GM18505 (cell line): ENCODE data around the gene FAM168A.

Experiments used
- ATAC-seq: cut with Tn5 transposase; IDR thresholded peaks from one replicate; pipeline ENCODE4 v1.9.1; 2021; ENCODE audit not compliant: unreplicated experiment
- POLR2A ChIP-seq: IDR thresholded peaks from 4 replicates; pipeline ENCODE4 v1.6.1; 2011; ENCODE audit warnings: borderline replicate concordance; ENCODE audit not compliant: insufficient read depth, insufficient read length; ENCODE audit errors: extremely low read depth

Gene FAM168A

GRCh38 chr11:73384872-73385689, 212.8 kb downstream of the FAM168A start:
- peak; percentile 46 for ATAC-seq
- TF ChIP-seq POLR2A = peak; percentile 36

GRCh38 chr11:73384531-73384871, 213.4 kb downstream of the FAM168A start:
- no peak for TF ChIP-seq POLR2A
- ATAC-seq = no peak

- no peak for ATAC-seq
- no peak for TF ChIP-seq POLR2A
Observed at GRCh38 chr11:73384125-73384441, 213.8 kb downstream of the FAM168A start.

DNA sequence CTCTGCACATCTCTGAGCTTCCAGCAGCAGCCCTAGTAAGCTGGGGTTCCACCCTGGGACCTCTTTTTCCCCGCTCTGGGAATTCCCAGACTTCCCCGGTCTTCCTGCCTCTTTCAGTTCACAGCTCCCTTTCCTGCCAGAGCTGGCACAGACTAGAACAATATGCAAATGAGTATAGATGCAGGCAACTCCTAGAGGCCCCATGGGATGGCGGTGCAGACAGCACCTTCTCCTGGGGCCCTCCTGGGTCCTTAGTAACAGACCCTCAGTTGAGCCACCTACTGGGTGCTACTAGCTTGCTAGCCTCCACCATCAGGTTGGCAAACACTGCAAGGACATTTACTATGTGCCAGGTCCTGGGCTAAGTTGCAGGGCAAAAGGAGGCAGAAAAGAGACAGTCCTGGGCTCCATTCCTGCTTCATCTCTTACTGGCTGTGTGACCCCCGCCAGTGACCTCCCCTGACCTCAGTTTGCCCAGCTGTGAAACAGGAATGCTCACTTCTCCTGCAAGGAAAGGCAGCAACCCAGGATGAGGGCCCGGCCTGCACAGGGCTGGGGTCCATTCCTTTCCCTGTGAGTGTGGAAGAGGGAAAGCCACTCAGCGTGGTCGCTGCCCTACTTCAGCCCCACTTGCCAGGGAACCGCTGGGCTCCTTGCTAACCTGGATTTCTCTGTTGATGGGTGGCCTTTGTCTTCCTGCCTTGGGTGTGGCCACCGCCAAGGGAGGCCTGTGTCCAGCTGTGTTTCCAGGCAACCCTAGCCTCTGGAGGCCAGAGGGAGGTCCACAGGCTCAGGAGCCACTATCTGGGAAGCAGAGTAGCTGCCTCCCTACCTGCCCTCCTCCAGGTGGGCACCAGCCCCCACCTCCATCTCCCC, 214.4 kb downstream of the FAM168A start:
- TF ChIP-seq POLR2A = no peak
- ATAC-seq = no peak

- ATAC-seq = no peak
- no peak for TF ChIP-seq POLR2A
Observed at GRCh38 chr11:73382747-73383146, 215.2 kb downstream of the FAM168A start.

DNA sequence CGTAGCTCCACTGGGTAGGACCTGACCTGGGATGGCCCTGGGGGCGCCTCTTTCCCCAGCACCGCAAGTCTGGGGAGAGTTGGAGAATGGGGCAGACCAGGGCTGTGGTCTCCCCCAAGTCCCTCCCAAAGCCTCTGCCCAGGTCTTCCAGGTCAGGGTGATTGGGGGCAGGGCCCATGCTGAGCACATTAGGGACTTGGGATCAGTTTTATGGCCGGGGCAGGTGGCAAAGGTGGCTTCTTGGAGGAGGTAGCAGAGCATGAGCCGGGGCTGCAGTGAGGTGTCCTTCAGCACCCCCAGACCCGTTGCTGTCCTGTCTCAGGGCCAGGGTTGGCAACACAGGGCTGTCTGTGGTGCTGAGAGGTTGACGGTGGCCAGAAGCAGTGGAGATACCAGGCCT, 215.7 kb downstream of the FAM168A start:
- no peak for TF ChIP-seq POLR2A
- ATAC-seq = no peak

GRCh38 chr11:73381589-73381988, 216.3 kb downstream of the FAM168A start:
- ATAC-seq = no peak
- no peak for TF ChIP-seq POLR2A

- ATAC-seq = no peak
- no peak for TF ChIP-seq POLR2A
Observed at GRCh38 chr11:73380897-73381410, 217.0 kb downstream of the FAM168A start.

GRCh38 chr11:73380331-73380730, 217.6 kb downstream of the FAM168A start:
- no peak for ATAC-seq
- no peak for TF ChIP-seq POLR2A

DNA sequence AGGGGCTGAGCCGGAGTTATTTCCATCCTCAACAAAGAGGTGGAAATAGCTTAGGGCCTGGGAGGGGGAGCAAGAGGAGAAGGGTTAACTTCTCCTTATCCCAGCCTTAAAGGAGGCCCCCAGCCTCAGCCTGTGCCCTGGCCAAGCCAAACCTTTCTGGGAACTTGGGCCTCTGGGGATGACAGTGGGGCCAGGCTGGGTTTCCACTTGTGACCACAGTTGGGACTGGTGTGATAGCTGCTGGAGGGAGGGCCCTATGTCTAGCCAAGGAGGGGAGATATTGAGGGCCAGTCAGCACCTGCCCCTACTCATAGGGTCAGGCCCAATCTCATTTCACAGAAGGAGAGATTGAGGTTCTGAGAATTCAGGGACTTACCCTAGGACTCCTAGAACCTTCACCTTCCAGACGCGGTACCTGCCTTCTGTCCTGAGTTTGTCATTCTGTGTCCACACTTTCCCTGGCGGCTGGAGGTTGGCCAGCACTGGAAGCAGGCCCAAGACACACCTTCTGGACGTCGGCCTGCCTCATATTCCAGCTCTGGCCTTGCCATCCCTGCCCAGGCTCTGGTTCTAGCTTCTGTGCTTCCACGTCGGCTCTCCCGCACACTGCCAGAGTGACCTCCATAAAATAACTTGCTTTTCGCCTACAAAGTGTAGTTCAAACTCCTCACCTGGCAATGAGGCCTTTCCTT, 218.6 kb downstream of the FAM168A start:
- TF ChIP-seq POLR2A = no peak
- ATAC-seq = no peak

DNA sequence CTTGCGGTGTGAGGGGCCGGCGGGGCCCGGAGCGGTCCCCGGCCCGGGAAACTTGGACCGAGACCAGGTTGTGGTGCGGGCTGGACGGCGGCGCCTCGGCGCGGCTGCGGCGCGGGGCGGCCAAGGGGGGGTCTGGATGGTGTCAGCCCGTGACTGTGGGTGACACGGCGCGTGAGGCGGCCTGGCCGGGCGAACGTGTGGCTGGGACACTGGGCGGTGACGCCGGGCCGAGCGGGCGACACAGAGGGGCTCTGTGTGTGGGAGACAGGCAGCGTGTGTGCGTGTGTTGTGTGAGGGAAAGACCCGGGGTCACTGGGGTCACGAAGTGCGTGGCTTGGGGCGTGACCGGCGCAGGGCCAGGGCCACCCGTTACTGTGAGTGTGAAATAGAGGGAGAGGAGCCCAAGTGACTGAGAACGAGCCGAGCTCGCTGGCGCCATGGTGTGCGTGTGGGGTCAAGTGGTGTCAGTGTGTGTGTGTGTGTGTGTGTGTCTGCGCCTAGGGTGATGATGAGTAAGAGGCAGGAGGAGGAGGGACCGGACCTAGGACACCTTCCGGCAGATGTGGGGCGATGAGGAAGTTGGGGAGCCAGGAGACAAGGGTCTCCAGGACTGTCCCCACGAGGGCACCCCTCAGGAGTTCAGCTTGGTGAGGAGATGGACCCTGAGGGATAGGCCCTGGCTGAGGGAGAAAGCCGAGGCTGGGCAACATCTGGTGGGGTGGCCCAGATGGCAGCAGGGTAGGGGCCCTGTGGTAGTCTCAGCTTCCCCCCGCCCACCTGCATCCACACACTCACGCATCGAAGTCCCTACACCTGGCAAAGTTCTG, 220.9 kb downstream of the FAM168A start:
- ATAC-seq = peak; percentile 14
- peak; percentile 63 for TF ChIP-seq POLR2A

GRCh38 chr11:73376160-73376802, 221.6 kb downstream of the FAM168A start, which contains the start of gene RELT:
Gene RELT, plus strand, starts transcription at chr11:73376399. Its CDS starts 12,738 bp downstream, at chr11:73389137.
- peak; percentile 99 for TF ChIP-seq POLR2A
- peak; percentile 77 for ATAC-seq
